HCT116 (cell line): ENCODE measurements around the gene ZNF516. TPM values are rescaled to one million over a fixed set of nuclear protein-coding genes. Genes with fewer than 3 reads are reported as not detected.

ENCODE experiments used
- ATAC-seq: fragments of 200-7000 bp; cut with Tn5 transposase; 2 replicates; pipeline ENCODE4 v1.9.1; 2020; ENCODE audit warnings: mild to moderate bottlenecking, moderate library complexity
- BruUV-seq: library from RNA; stranded (reverse); fragments of 400-500 nt; replicated peaks from 2 replicates; lab custom pipeline; 2021; lab: Mats Ljungman, UMichigan
- CTCF ChIA-PET: fragments of 300-600 bp; sonication (Branson Sonifier 250); formaldehyde crosslinking; loops from one replicate; lab custom pipeline; 2021; ENCODE audit warnings: antibody characterized with exemption; lab: Charles Lee
- POLR2A ChIA-PET: fragments of 300-600, 350-600 bp; sonication (Branson Sonifier 250); formaldehyde crosslinking; loops from one replicate; lab custom pipeline; 2021; ENCODE audit warnings: antibody characterized with exemption; lab: Charles Lee
- RAD21 ChIA-PET, 2 experiments: fragments of 300-600 bp; sonication (Branson Sonifier 250); formaldehyde crosslinking; loops; one replicate each; lab custom pipeline; 2023; ENCODE audit warnings: low total read pairs in 2 of 2; ENCODE audit not compliant: uncharacterized antibody in 2 of 2, unreplicated experiment in 2 of 2, low non-redundant PET in 1 of 2; lab: Charles Lee
- DNase-seq: peaks from one replicate; pipeline ENCODE4 v3.0.0-alpha.2; 2010; ENCODE audit warnings: low read depth, low spot score
- H2AFZ ChIP-seq: fragments of 200-600 bp; shearing (Covaris generic), sonication (generic); 2 replicates; pipeline ENCODE4 v1.6.1; 2017; ENCODE audit warnings: low read depth, mixed run types, mixed read lengths, antibody characterized with exemption, low read length; ENCODE audit not compliant: poor library complexity, severe bottlenecking
- H3K27ac ChIP-seq: 2 replicates; pipeline ENCODE4 v1.5.1; 2012; ENCODE audit warnings: low read depth, low read length
- H3K27me3 ChIP-seq: fragments of 200-600 bp; sonication (generic); 2 replicates; pipeline ENCODE4 v1.6.1; 2016; ENCODE audit warnings: mixed run types, low read length, mixed read lengths; ENCODE audit not compliant: insufficient read depth
- H3K36me3 ChIP-seq, 2 experiments: fragments of 200-500 bp in 1 of 2; fragments of 200-600 bp in 1 of 2; sonication (Bioruptor generic) in 1 of 2; sonication (generic) in 1 of 2; 2 replicates each; pipeline versions ENCODE4 v1.5.1 to v1.6.1; 2014 to 2016; ENCODE audit warnings: low read length in 2 of 2, inconsistent platforms in 1 of 2, mixed read lengths in 1 of 2, mixed run types in 1 of 2; ENCODE audit not compliant: insufficient read depth in 2 of 2, control insufficient read depth in 1 of 2
- H3K4me1 ChIP-seq, 2 experiments: fragments of 200-600 bp in 1 of 2; sonication (generic) in 1 of 2; 2 replicates each; pipeline versions ENCODE4 v1.5.1 to v1.6.1; 2012 to 2017; ENCODE audit warnings: low read length in 2 of 2, inconsistent platforms in 1 of 2, mild to moderate bottlenecking in 1 of 2, mixed read lengths in 1 of 2, mixed run types in 1 of 2, moderate library complexity in 1 of 2; ENCODE audit not compliant: insufficient read depth in 2 of 2, control insufficient read depth in 1 of 2
- H3K4me2 ChIP-seq: fragments of 200-600 bp; sonication (generic); 2 replicates; pipeline ENCODE4 v1.6.1; 2017; ENCODE audit warnings: mixed run types, low read length, mixed read lengths
- H3K4me3 ChIP-seq, 2 experiments: fragments of 200-600 bp in 1 of 2; sonication (generic) in 1 of 2; replicated peaks in 1 of 2; 2 replicates each; pipeline ENCODE4 v1.5.1; 2011 to 2016; ENCODE audit warnings: low read length in 2 of 2, control low read depth in 1 of 2, low read depth in 1 of 2, mild to moderate bottlenecking in 1 of 2, mixed read lengths in 1 of 2, mixed run types in 1 of 2
- H3K79me2 ChIP-seq: fragments of 200-600 bp; sonication (generic); 2 replicates; pipeline ENCODE4 v1.6.1; 2017; ENCODE audit warnings: mild to moderate bottlenecking, mixed run types, low read length, moderate library complexity, mixed read lengths; ENCODE audit not compliant: insufficient read depth
- H3K9ac ChIP-seq: fragments of 200-600 bp; sonication (generic); 2 replicates; pipeline ENCODE4 v1.6.1; 2016; ENCODE audit warnings: low read length, mixed read lengths
- H3K9me2 ChIP-seq: fragments of 200-600 bp; sonication (generic), shearing (Covaris generic); 2 replicates; pipeline ENCODE4 v1.6.1; 2017; ENCODE audit warnings: mixed run types, mild to moderate bottlenecking, moderate library complexity; ENCODE audit not compliant: insufficient read depth
- H3K9me3 ChIP-seq, 2 experiments: fragments of 200-500 bp in 1 of 2; fragments of 200-600 bp in 1 of 2; sonication (Bioruptor generic) in 1 of 2; sonication (generic) in 1 of 2; 2 replicates each; pipeline ENCODE4 v1.6.1; 2014 to 2017; ENCODE audit warnings: low read length in 2 of 2, mixed read lengths in 2 of 2, inconsistent platforms in 1 of 2, low read depth in 1 of 2, mild to moderate bottlenecking in 1 of 2, mixed run types in 1 of 2, moderate library complexity in 1 of 2; ENCODE audit not compliant: control insufficient read depth in 1 of 2, insufficient read depth in 1 of 2
- H4K20me1 ChIP-seq: fragments of 200-600 bp; sonication (generic), shearing (Covaris generic); 2 replicates; pipeline ENCODE4 v1.6.1; 2017; ENCODE audit warnings: mixed run types, mild to moderate bottlenecking, moderate library complexity; ENCODE audit not compliant: insufficient read depth
- CBX3 ChIP-seq: IDR thresholded peaks from 2 replicates; pipeline ENCODE4 v1.6.1; 2012; ENCODE audit warnings: low read depth
- CEBPB ChIP-seq: IDR thresholded peaks from 2 replicates; pipeline ENCODE4 v1.6.1; 2012; ENCODE audit warnings: low read depth
- CTCF ChIP-seq, 3 experiments: fragments of 200-600 bp in 1 of 3; sonication (generic) in 1 of 3; IDR thresholded peaks in 2 of 3; conservative IDR thresholded peaks in 1 of 3; 2 replicates each; pipeline ENCODE4 v1.5.1; 2012 to 2017; ENCODE audit warnings: low read depth in 2 of 3, low read length in 2 of 3, antibody characterized with exemption in 1 of 3, borderline replicate concordance in 1 of 3, control low read depth in 1 of 3, mild to moderate bottlenecking in 1 of 3, mixed read lengths in 1 of 3, mixed run types in 1 of 3, moderate library complexity in 1 of 3; ENCODE audit not compliant: insufficient read depth in 1 of 3
- ELF1 ChIP-seq: IDR thresholded peaks from 2 replicates; pipeline ENCODE4 v1.6.1; 2012; ENCODE audit warnings: low read depth, borderline replicate concordance
- EZH2 ChIP-seq: fragments of 200-600 bp; sonication (generic); IDR thresholded peaks from 2 replicates; pipeline ENCODE4 v1.6.1; 2017; ENCODE audit warnings: antibody characterized with exemption, mixed run types
- EZH2phosphoT487 ChIP-seq: fragments of 200-600 bp; IDR thresholded peaks from 2 replicates; pipeline ENCODE4 v1.6.1; 2018; ENCODE audit warnings: antibody characterized with exemption, borderline replicate concordance
- JUND ChIP-seq: IDR thresholded peaks from 2 replicates; pipeline ENCODE4 v1.6.1; 2012
- SIN3A ChIP-seq: IDR thresholded peaks from 2 replicates; pipeline ENCODE4 v1.6.1; 2012; ENCODE audit warnings: low read depth
- SP1 ChIP-seq: IDR thresholded peaks from 2 replicates; pipeline ENCODE4 v1.6.1; 2012; ENCODE audit warnings: low read depth
- TCF7L2 ChIP-seq: IDR thresholded peaks from 2 replicates; pipeline ENCODE4 v1.7.0; 2011; ENCODE audit warnings: borderline replicate concordance, inconsistent platforms; ENCODE audit not compliant: insufficient read depth, insufficient read length; ENCODE audit errors: extremely low read depth
- ZBTB33 ChIP-seq: IDR thresholded peaks from 2 replicates; pipeline ENCODE4 v1.6.1; 2011; ENCODE audit warnings: mild to moderate bottlenecking, low read length, moderate library complexity; ENCODE audit not compliant: insufficient replicate concordance; ENCODE audit errors: extremely low read depth
- ZFX ChIP-seq: fragments of 450-650 bp; IDR thresholded peaks from 2 replicates; pipeline ENCODE4 v1.6.1; 2017
- intact Hi-C: fragments of 100-400 bp; cut with micrococcal nuclease; formaldehyde crosslinking; loops from 2 replicates; pipeline ENCODE4 v1.10.0; 2022
- total RNA-seq: library from RNA; stranded (reverse); gene quantifications from one replicate; pipeline ENCODE4 v1.2.1, GENCODE V29; 2021; ENCODE audit not compliant: unreplicated experiment

ZNF516 gene
- total RNA-seq, 1 experiment from 2014 or later: 32.0 TPM

- CTCF ChIA-PET: no interaction called here
- Histone ChIP-seq H3K9me3 (no peaks in the 10 kb centered on the region), H3K4me2 (no peak overlapping the region), H3K27ac (no peak overlapping the region), H3K4me3 (no peak overlapping the region), H3K27me3 (no peaks in the 10 kb centered on the region), H2AFZ (no peak overlapping the region), H3K9me2 (no peaks in the 10 kb centered on the region), H3K36me3 (no peaks in the 10 kb centered on the region), H3K79me2 (0 out of 2 replicates have a peak, but pooled peaks cover 5% of the 10 kb centered on the region), H3K9ac (no peak overlapping the region), H3K4me1 (no peaks in the 10 kb centered on the region; a peak in 1 of 4 replicates), H4K20me1 (no peaks in the 10 kb centered on the region)
- RAD21 ChIA-PET: no interaction called here
- no peak for TF ChIP-seq ZBTB33
- no peak for TF ChIP-seq SP1
- no peak for TF ChIP-seq CEBPB
- TF ChIP-seq SIN3A: no peak
- TF ChIP-seq ZFX: no peak
- TF ChIP-seq CTCF (IDR thresholded peaks at IDR 0.05 in 2 of 3, conservative IDR thresholded peaks at IDR 0.05 in 1 of 3; ENCODE audit: borderline replicate concordance in 1 of 3, insufficient read depth in 1 of 3, low read depth in 2 of 3, low read length in 2 of 3): no peak
- TF ChIP-seq EZH2: no peak
- TF ChIP-seq ELF1: no peak
- no peak for TF ChIP-seq EZH2phosphoT487
- TF ChIP-seq JUND: no peak
- no peak for TF ChIP-seq TCF7L2
- TF ChIP-seq CBX3: no peak
- POLR2A ChIA-PET: no interaction called here
- BruUV-seq: no TSS peak
- intact Hi-C loops: no loop called here
- ATAC-seq (no peak), DNase-seq (no peak)
These were observed 82.0 kb downstream of the ZNF516 start for GRCh38 chr18:76412818-76413565.
